Heart left ventricle (tissue), 16 donors: ENCODE data around the gene KIF3C. TPM values are rescaled to one million over a fixed set of nuclear protein-coding genes. Genes with fewer than 3 reads are reported as not detected.
A peak's percentile ranks its signal among the peaks of the same experiment; 100 is the strongest.

ENCODE experiments used
- ATAC-seq, 4 donors: fragments of 200-7000 bp; cut with Tn5 transposase; one replicate each; pipeline ENCODE4 v1.9.1; 2020 to 2022; ENCODE audit warnings: moderate library complexity in 4 of 4, mild to moderate bottlenecking in 3 of 4, moderate number of reproducible peaks in 1 of 4
- DNase-seq, 5 donors: peaks; one replicate each; pipeline ENCODE4 v3.0.0-alpha.2; 2020
- H3K27ac ChIP-seq, 12 donors: fragments of 200-600 bp; sonication (generic) in 4 of 12; one replicate each; pipeline versions ENCODE4 v1.5.0 to v1.8.0; 2016 to 2022; ENCODE audit warnings: mild to moderate bottlenecking in 2 of 12
- H3K27me3 ChIP-seq, 9 donors: fragments of 200-600 bp; sonication (generic) in 2 of 9; one replicate each; pipeline versions ENCODE4 v1.5.1 to v1.8.0; 2016 to 2022; ENCODE audit warnings: mild to moderate bottlenecking in 3 of 9
- H3K36me3 ChIP-seq, 9 donors: fragments of 200-600 bp; sonication (generic) in 2 of 9; one replicate each; pipeline versions ENCODE4 v1.5.0 to v1.8.0; 2018 to 2022; ENCODE audit warnings: mild to moderate bottlenecking in 2 of 9
- H3K4me1 ChIP-seq, 12 donors: fragments of 200-600 bp; sonication (generic) in 4 of 12; one replicate each; pipeline versions ENCODE4 v1.5.0 to v1.8.0; 2016 to 2022; ENCODE audit warnings: mild to moderate bottlenecking in 3 of 12
- H3K4me3 ChIP-seq, 12 donors: fragments of 200-600 bp; sonication (generic) in 4 of 12; one replicate each; pipeline versions ENCODE4 v1.5.0 to v1.8.0; 2017 to 2022; ENCODE audit warnings: mild to moderate bottlenecking in 9 of 12, moderate library complexity in 4 of 12
- H3K9me3 ChIP-seq, 12 donors: fragments of 200-600 bp; sonication (generic) in 4 of 12; one replicate each; pipeline versions ENCODE4 v1.5.0 to v1.8.0; 2016 to 2022; ENCODE audit warnings: mild to moderate bottlenecking in 1 of 12
- CTCF ChIP-seq, 12 donors: fragments of 200-600 bp; sonication (generic) in 4 of 12; IDR thresholded peaks; one replicate each; pipeline versions ENCODE4 v1.5.0 to v1.8.0; 2018 to 2022; ENCODE audit warnings: antibody characterized with exemption in 12 of 12, mild to moderate bottlenecking in 5 of 12
- POLR2A ChIP-seq, 2 donors: fragments of 450-650 bp; IDR thresholded peaks; one replicate each; pipeline ENCODE4 v1.6.1; 2017; ENCODE audit warnings: antibody characterized with exemption in 2 of 2, mild to moderate bottlenecking in 2 of 2, moderate library complexity in 2 of 2
- WGBS, 4 donors: extraction: QIAGEN DNeasy Blood & Tissue Kit in 2 of 4; methylation state at CpG; one replicate each; pipeline versions ENCODE4 v1.1.5 to v1.1.7; 2013 to 2018; 5-methylcytosine and 5-hydroxymethylcytosine counted together
- intact Hi-C, 10 donors: fragments of 100-400 bp; cut with DNase I; formaldehyde crosslinking; loops; one replicate each; pipeline versions ENCODE4 v1.11.1 to v1.14.2; 2022
- polyA plus RNA-seq, 2 donors: library from polyadenylated mRNA; stranded (reverse); fragments of 200-250 nt; gene quantifications; one replicate each; pipeline ENCODE4 v1.2.3, GENCODE V29; 2013
- total RNA-seq, 9 donors: library from RNA; depleted of rRNA in 2 of 9; stranded (reverse); fragments of >200 nt in 2 of 9; fragmentation: NEBNext Ultra II Directional in 3 of 9; extraction: Animal tissue kit (Norgen Biotek cat#: 25700) in 3 of 9; gene quantifications; one replicate each; pipeline versions ENCODE4 v1.1.0 to v1.2.4, GENCODE V29; 2016 to 2023
- donor health status: ischemic (EF 13 %, LVEDD 7.1; RV severe dilation, severe dysfunction).
- donor health status: healthy with polysubstance abuse.
- donor health status: DM: no; HTN: yes; CAD: no.
- donor health status: DM: no; HTN: no; CAD: no.
- donor health status: ischemic (EF 25% LVEDD 6.9; RV normal size, moderate dysfunction).
- donor health status: ischemic (EF 25% LVEDD 5.7; RV mildly dilated, moderate dysfunction).
- donor health status: healthy.
- donor health status: DM: yes; HTN: yes; CAD: no.
- donor health status: ischemic (EF 35%, LVEDD 5.7; RV mildly dilated, moderate dysfunction).
- donor health status: nonischemic (EF 11% LVEDD 7.7; RV severe dilation, severe dysfunction).
- donor health status: DM: yes; HTN: yes; CAD: no.
- donor health status: PGD.
- donor health status: ischemic (EF 29% LVEDD 5.4; RV normal size, mild dysfunction).
- donor health status: nonischemic (EF 23%, LVEDD 6.1; RV moderate dilation, normal function).

KIF3C gene
- total and polyA plus RNA-seq, 11 donors = 0.93 to 8.9 (median 2.3) TPM

GRCh38 chr2:25991965-25992364 is 9.7 kb upstream of the KIF3C start:
- H3K9me3 ChIP-seq = no peaks in the 10 kb centered on the region
- no peak for TF ChIP-seq CTCF (IDR thresholded peaks at IDR 0.05)
- TF ChIP-seq POLR2A (IDR thresholded peaks at IDR 0.05) = no peak
- 77 to 86% (median 80%) methylated on average over 3 of the region's 3 CpGs for WGBS, 4 donors
- ATAC-seq (peak in 3 of 4 donors; percentile 22 to 26 (median 24)), DNase-seq (no peak)
- H3K4me1 ChIP-seq = peaks cover 0 to 12% (median 3%) of the 10 kb centered on the region in 12 donors
- intact Hi-C loops = loop anchor here (1.0 to 10.0 kb wide), 6 partner anchors 40 to 155 kb away; no protein-coding TSS in a partner anchor
- no peaks in the 10 kb centered on the region for H3K36me3 ChIP-seq
- no peak overlapping the region for H3K27ac ChIP-seq
- no peaks in the 10 kb centered on the region for H3K27me3 ChIP-seq
- H3K4me3 ChIP-seq = peak overlapping the region in 1 of 12 donors; percentile 38

GRCh38 chr2:25989154-25989553 is 6.9 kb upstream of the KIF3C start:
- no peaks in the 10 kb centered on the region for H3K36me3 ChIP-seq
- H3K4me3 ChIP-seq = no peak overlapping the region
- no peaks in the 10 kb centered on the region for H3K27me3 ChIP-seq
- intact Hi-C loops = loop anchor here in 1 of 10 donors (5.0 kb wide), 1 partner anchor 37 kb away; no protein-coding TSS in a partner anchor
- no peak for TF ChIP-seq POLR2A (IDR thresholded peaks at IDR 0.05)
- no peak for TF ChIP-seq CTCF (IDR thresholded peaks at IDR 0.05)
- ATAC-seq (no peak), DNase-seq (no peak)
- H3K9me3 ChIP-seq = no peaks in the 10 kb centered on the region
- no peak overlapping the region for H3K27ac ChIP-seq
- 88 to 96% (median 94%) methylated on average over 4 of the region's 4 CpGs for WGBS, 4 donors
- H3K4me1 ChIP-seq = peaks cover 0 to 12% (median 3%) of the 10 kb centered on the region in 12 donors

- no peak for ATAC-seq
- Histone ChIP-seq H3K27ac (no peak overlapping the region), H3K27me3 (no peaks in the 10 kb centered on the region), H3K36me3 (no peaks in the 10 kb centered on the region), H3K4me3 (no peak overlapping the region), H3K4me1 (peaks cover 0 to 12% (median 4%) of the 10 kb centered on the region in 12 donors), H3K9me3 (no peaks in the 10 kb centered on the region)
- intact Hi-C loops = loop anchor here in 1 of 10 donors (5.0 kb wide), 1 partner anchor 36 kb away; no protein-coding TSS in a partner anchor
- 92 to 94% (median 93%) methylated on average over 9 of the region's 9 CpGs for WGBS, 4 donors
- DNase-seq = no peak
- TF ChIP-seq CTCF (IDR thresholded peaks at IDR 0.05) (no peak), POLR2A (IDR thresholded peaks at IDR 0.05) (no peak)
Measured at GRCh38 chr2:25988134-25988533, 5.8 kb upstream of the KIF3C start.

- no peak for ATAC-seq
- intact Hi-C loops = no loop called here
- H3K27me3 ChIP-seq = no peaks in the 10 kb centered on the region
- H3K36me3 ChIP-seq = no peaks in the 10 kb centered on the region
- no peak for TF ChIP-seq CTCF (IDR thresholded peaks at IDR 0.05)
- TF ChIP-seq POLR2A (IDR thresholded peaks at IDR 0.05) = no peak
- no peak for DNase-seq
- H3K4me3 ChIP-seq = no peak overlapping the region
- no peaks in the 10 kb centered on the region for H3K9me3 ChIP-seq
- peaks cover 0 to 27% (median 12%) of the 10 kb centered on the region in 12 donors for H3K4me1 ChIP-seq
- H3K27ac ChIP-seq = no peak overlapping the region
Measured at GRCh38 chr2:25983735-25984134, 1.4 kb upstream of the KIF3C start.
